ENCODE results near the gene TAF1D. TPM values are rescaled to one million over a fixed set of nuclear protein-coding genes. Genes with fewer than 3 reads are reported as not detected.

Gene TAF1D
- total and polyA plus RNA-seq, 10 of the 15 experiments (the other 5 are each of a cell fraction or from before 2014, with no cell fraction given), result 101 to 314 (median 199) TPM

DNA sequence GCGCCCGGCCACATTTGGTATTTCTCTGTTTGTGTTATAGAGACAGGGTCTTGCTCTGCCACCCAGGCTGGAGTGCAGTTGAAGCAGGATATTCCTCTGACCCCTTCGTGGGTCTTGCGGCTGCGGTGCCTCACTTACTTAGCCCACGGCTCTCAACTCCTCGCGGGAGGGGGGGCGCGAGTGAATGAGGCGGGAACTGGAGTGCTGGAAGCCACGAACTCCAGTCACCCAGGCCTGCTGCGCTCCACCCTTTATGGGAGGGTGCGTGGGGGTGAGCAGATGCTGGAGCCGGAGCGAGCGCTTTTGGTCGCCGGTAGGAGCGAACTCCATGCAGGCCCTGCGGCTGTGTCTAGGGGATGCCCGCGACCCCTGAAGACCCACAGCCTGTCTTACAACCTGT, 2.0 kb upstream of the TAF1D start:
- FAIRE-seq, result no peak
- intact Hi-C loops (cut with micrococcal nuclease; ENCODE audit: unreplicated experiment), result loop anchor here (5.0 kb wide), 1 partner anchor 201 kb away; the partner anchor contains the start of gene SMCO4
- no peak overlapping the region; the same call in 1 of the 2 replicates for H3K4me2 ChIP-seq (ENCODE audit: control insufficient read depth, insufficient read depth)
- no peaks in the 10 kb centered on the region for H4K20me1 ChIP-seq (ENCODE audit: control insufficient read depth, insufficient read depth)
- no peak for ATAC-seq
- H3K79me2 ChIP-seq (ENCODE audit: control insufficient read depth, insufficient read depth, low read length), result peaks cover 52% of the 10 kb centered on the region
- ChIA-PET SMC1A (ENCODE audit: uncharacterized antibody, unreplicated experiment) (interaction anchor here (3.7 kb wide), 1 partner anchor 12 kb away, joined by 31 read pairs; no protein-coding TSS in a partner anchor), CTCF (interaction anchor here (0.8 kb wide), 1 partner anchor 13 kb away, joined by 4 read pairs; no protein-coding TSS in a partner anchor), RAD21 (ENCODE audit: unreplicated experiment) (interaction anchor here (1.1 kb wide), 1 partner anchor 39 kb away, joined by 3 read pairs; no protein-coding TSS in a partner anchor), POLR2A (interaction anchor here (0.6 to 6.4 kb wide), 2 partner anchors 14 to 39 kb away, joined by 4 to 85 read pairs; partner anchors contain the start of gene MED17)
- no peak overlapping the region for H3K4me3 ChIP-seq
- H3K9me3 ChIP-seq (replicated peaks; ENCODE audit: control insufficient read depth, insufficient read depth, low read length), result no peaks in the 10 kb centered on the region
- no peak for DNase-seq (ENCODE audit: low read depth, low spot score)
- no TSS peak for BruUV-seq (replicated peaks)
- H3K9ac ChIP-seq (ENCODE audit: control insufficient read depth, insufficient read depth, low read length), result no peak overlapping the region
- peaks cover 0 to 10% of the 10 kb centered on the region in 2 experiments; a peak in 3 of 4 replicates for H3K36me3 ChIP-seq (ENCODE audit: control insufficient read depth in 2 of 2, insufficient read depth in 2 of 2, low read length in 1 of 2)
- TF ChIP-seq PAX5 (IDR thresholded peaks at IDR 0.05; ENCODE audit: borderline replicate concordance, low read depth, low read length) (no peak), SMC3 (IDR thresholded peaks at IDR 0.05; ENCODE audit: borderline replicate concordance, low read length) (no peak), ZSCAN29 (IDR thresholded peaks at IDR 0.05) (no peak), EGR1 (IDR thresholded peaks at IDR 0.05; ENCODE audit: borderline replicate concordance in 1 of 2, low read depth in 2 of 2, low read length in 2 of 2) (no peak), SUZ12 (IDR thresholded peaks at IDR 0.05; ENCODE audit: unreplicated experiment) (no peak), EED (IDR thresholded peaks at IDR 0.05; ENCODE audit: low read depth) (no peak), YY1 (IDR thresholded peaks at IDR 0.05; ENCODE audit: low read depth, low read length) (no peak), CEBPB (IDR thresholded peaks at IDR 0.05; ENCODE audit: borderline replicate concordance in 1 of 2, low read depth in 2 of 2, low read length in 2 of 2) (no peak), NRF1 (conservative IDR thresholded peaks at IDR 0.05; ENCODE audit: low read depth, low read length) (no peak), NFIC (IDR thresholded peaks at IDR 0.05; ENCODE audit: low read depth, low read length) (no peak), CHD2 (IDR thresholded peaks at IDR 0.05; ENCODE audit: borderline replicate concordance, low read depth, low read length) (no peak), TCF3 (IDR thresholded peaks at IDR 0.05; ENCODE audit: borderline replicate concordance, insufficient read depth, low read depth, low read length) (no peak), CREM (IDR thresholded peaks at IDR 0.05; ENCODE audit: low read depth) (no peak), NFYA (IDR thresholded peaks at IDR 0.05; ENCODE audit: borderline replicate concordance, low read depth, low read length) (no peak), MXI1 (IDR thresholded peaks at IDR 0.05; ENCODE audit: low read depth, low read length) (no peak), HCFC1 (IDR thresholded peaks at IDR 0.05; ENCODE audit: low read length) (no peak), BRCA1 (IDR thresholded peaks at IDR 0.05; ENCODE audit: low read depth, low read length) (no peak), IKZF1 (conservative IDR thresholded peaks at IDR 0.05) (no peak)
- TF ChIP-seq, protein P1, sequence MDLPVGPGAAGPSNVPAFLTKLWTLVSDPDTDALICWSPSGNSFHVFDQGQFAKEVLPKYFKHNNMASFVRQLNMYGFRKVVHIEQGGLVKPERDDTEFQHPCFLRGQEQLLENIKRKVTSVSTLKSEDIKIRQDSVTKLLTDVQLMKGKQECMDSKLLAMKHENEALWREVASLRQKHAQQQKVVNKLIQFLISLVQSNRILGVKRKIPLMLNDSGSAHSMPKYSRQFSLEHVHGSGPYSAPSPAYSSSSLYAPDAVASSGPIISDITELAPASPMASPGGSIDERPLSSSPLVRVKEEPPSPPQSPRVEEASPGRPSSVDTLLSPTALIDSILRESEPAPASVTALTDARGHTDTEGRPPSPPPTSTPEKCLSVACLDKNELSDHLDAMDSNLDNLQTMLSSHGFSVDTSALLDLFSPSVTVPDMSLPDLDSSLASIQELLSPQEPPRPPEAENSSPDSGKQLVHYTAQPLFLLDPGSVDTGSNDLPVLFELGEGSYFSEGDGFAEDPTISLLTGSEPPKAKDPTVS (IDR thresholded peaks at IDR 0.05; ENCODE audit: low read depth, low read length), result no peak
- TF ChIP-seq, protein P2, sequence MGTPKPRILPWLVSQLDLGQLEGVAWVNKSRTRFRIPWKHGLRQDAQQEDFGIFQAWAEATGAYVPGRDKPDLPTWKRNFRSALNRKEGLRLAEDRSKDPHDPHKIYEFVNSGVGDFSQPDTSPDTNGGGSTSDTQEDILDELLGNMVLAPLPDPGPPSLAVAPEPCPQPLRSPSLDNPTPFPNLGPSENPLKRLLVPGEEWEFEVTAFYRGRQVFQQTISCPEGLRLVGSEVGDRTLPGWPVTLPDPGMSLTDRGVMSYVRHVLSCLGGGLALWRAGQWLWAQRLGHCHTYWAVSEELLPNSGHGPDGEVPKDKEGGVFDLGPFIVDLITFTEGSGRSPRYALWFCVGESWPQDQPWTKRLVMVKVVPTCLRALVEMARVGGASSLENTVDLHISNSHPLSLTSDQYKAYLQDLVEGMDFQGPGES (IDR thresholded peaks at IDR 0.05), result no peak
- no peaks in the 10 kb centered on the region for H3K27me3 ChIP-seq (replicated peaks in 1 of 2; ENCODE audit: control insufficient read depth in 2 of 2, insufficient read depth in 2 of 2, low read length in 1 of 2)
- no peak overlapping the region for H2AFZ ChIP-seq (ENCODE audit: control insufficient read depth, low read depth, low read length)
- H3K4me1 ChIP-seq (ENCODE audit: control insufficient read depth, insufficient read depth, low read length), result no peaks in the 10 kb centered on the region; the same call in 1 of the 2 replicates
- 95% methylated on average over 23 of the region's 23 CpGs for WGBS (ENCODE audit: insufficient coverage, insufficient replicate concordance, low lambda C conversion rate, missing lambda C conversion rate)
- in situ Hi-C loops (cut with MboI), result no loop called here
- H3K27ac ChIP-seq (ENCODE audit: control insufficient read depth, insufficient read depth), result no peak overlapping the region

Measured in GM12878 (cell line).